Loucy (cell line): ENCODE data around the gene UPP1.

ENCODE experiments used
- H2AFZ ChIP-seq: fragments of 200-600 bp; sonication (generic); 2 replicates; pipeline ENCODE4 v1.6.0; 2016; ENCODE audit warnings: antibody characterized with exemption, mild to moderate bottlenecking, low read length, moderate library complexity
- H3F3A ChIP-seq: fragments of 200-600 bp; 2 replicates; pipeline ENCODE4 v1.6.0; 2016; ENCODE audit warnings: antibody characterized with exemption, low read depth, mild to moderate bottlenecking
- H3K27me3 ChIP-seq: fragments of 200-600 bp; sonication (generic); 2 replicates; pipeline ENCODE4 v1.6.1; 2014; ENCODE audit warnings: low read length, mild to moderate bottlenecking; ENCODE audit not compliant: insufficient read depth, poor library complexity, severe bottlenecking
- H3K36me3 ChIP-seq: fragments of 200-600 bp; sonication (generic); 2 replicates; pipeline ENCODE4 v1.6.1; 2016; ENCODE audit warnings: low read length; ENCODE audit not compliant: insufficient read depth
- H3K4me1 ChIP-seq: fragments of 200-600 bp; sonication (generic); 2 replicates; pipeline ENCODE4 v1.5.1; 2014; ENCODE audit warnings: low read length, mild to moderate bottlenecking; ENCODE audit not compliant: insufficient read depth, poor library complexity, severe bottlenecking
- H3K4me2 ChIP-seq: fragments of 200-600 bp; sonication (generic); 2 replicates; pipeline ENCODE4 v1.6.0; 2014; ENCODE audit warnings: antibody characterized with exemption, low read length, low read depth, mild to moderate bottlenecking; ENCODE audit not compliant: poor library complexity, severe bottlenecking
- H3K4me3 ChIP-seq: fragments of 200-600 bp; sonication (generic); 2 replicates; pipeline ENCODE4 v1.5.1; 2014; ENCODE audit warnings: low read length, mild to moderate bottlenecking, mixed read lengths; ENCODE audit not compliant: poor library complexity, severe bottlenecking
- H3K79me2 ChIP-seq: fragments of 200-600 bp; sonication (generic); 2 replicates; pipeline ENCODE4 v1.6.1; 2014; ENCODE audit warnings: low read length; ENCODE audit not compliant: insufficient read depth
- H3K9ac ChIP-seq: fragments of 200-600 bp; sonication (generic); 2 replicates; pipeline ENCODE4 v1.6.0; 2014; ENCODE audit warnings: mild to moderate bottlenecking, low read depth, low read length, moderate library complexity; ENCODE audit not compliant: poor library complexity, severe bottlenecking
- H3K9me2 ChIP-seq: fragments of 200-600 bp; sonication (generic); replicated peaks from 2 replicates; pipeline ENCODE4 v1.6.1; 2016; ENCODE audit warnings: low read depth, low read length, mixed read lengths
- H3K9me3 ChIP-seq: fragments of 200-600 bp; sonication (generic); 2 replicates; pipeline ENCODE4 v1.6.1; 2014; ENCODE audit warnings: mild to moderate bottlenecking, antibody characterized with exemption, low read length, low read depth; ENCODE audit not compliant: insufficient read depth
- H4K20me1 ChIP-seq: fragments of 200-600 bp; sonication (generic); 2 replicates; pipeline ENCODE4 v1.6.0; 2014; ENCODE audit warnings: antibody characterized with exemption, low read length, mild to moderate bottlenecking; ENCODE audit not compliant: insufficient read depth, poor library complexity, severe bottlenecking
- CTCF ChIP-seq: fragments of 200-600 bp; sonication (generic); conservative IDR thresholded peaks from 2 replicates; pipeline ENCODE4 v1.5.1; 2014; ENCODE audit warnings: mild to moderate bottlenecking, antibody characterized with exemption, low read length
- EZH2phosphoT487 ChIP-seq: fragments of 200-600 bp; IDR thresholded peaks from 2 replicates; pipeline ENCODE4 v1.6.1; 2018; ENCODE audit warnings: antibody characterized with exemption, mild to moderate bottlenecking, moderate library complexity, borderline replicate concordance

The UPP1 gene

GRCh38 chr7:48096273-48096672 lies 7.2 kb downstream of the UPP1 start:
- Histone ChIP-seq H3K36me3 (no peaks in the 10 kb centered on the region), H3K4me3 (no peak overlapping the region), H3K9me3 (no peaks in the 10 kb centered on the region), H3K9me2 (no peaks in the 10 kb centered on the region), H4K20me1 (no peaks in the 10 kb centered on the region), H3K4me1 (no peaks in the 10 kb centered on the region), H3K79me2 (no peaks in the 10 kb centered on the region), H3F3A (no peaks in the 10 kb centered on the region), H3K4me2 (no peak overlapping the region), H3K27me3 (no peaks in the 10 kb centered on the region), H2AFZ (no peak overlapping the region), H3K9ac (no peak overlapping the region)
- no peak for TF ChIP-seq CTCF
- no peak for TF ChIP-seq EZH2phosphoT487

- Histone ChIP-seq H3F3A (no peaks in the 10 kb centered on the region), H3K79me2 (no peaks in the 10 kb centered on the region), H3K4me3 (no peak overlapping the region), H3K4me1 (no peaks in the 10 kb centered on the region), H3K4me2 (no peak overlapping the region), H2AFZ (no peak overlapping the region), H3K9me2 (no peaks in the 10 kb centered on the region), H3K27me3 (no peaks in the 10 kb centered on the region), H4K20me1 (no peaks in the 10 kb centered on the region), H3K36me3 (no peaks in the 10 kb centered on the region), H3K9ac (no peak overlapping the region), H3K9me3 (no peaks in the 10 kb centered on the region; the same call in 1 of the 2 replicates)
- TF ChIP-seq EZH2phosphoT487 = no peak
- TF ChIP-seq CTCF = no peak
These were observed 8.6 kb downstream of the UPP1 start for GRCh38 chr7:48097521-48098231.

- Histone ChIP-seq H3K36me3 (no peaks in the 10 kb centered on the region), H3K9me2 (no peaks in the 10 kb centered on the region), H3K27me3 (no peaks in the 10 kb centered on the region), H3K4me1 (no peaks in the 10 kb centered on the region), H3K9ac (no peak overlapping the region), H3K4me3 (no peak overlapping the region), H4K20me1 (no peaks in the 10 kb centered on the region), H3K9me3 (no peaks in the 10 kb centered on the region; the same call in 1 of the 2 replicates), H3K4me2 (no peak overlapping the region), H3F3A (no peaks in the 10 kb centered on the region), H2AFZ (no peak overlapping the region), H3K79me2 (no peaks in the 10 kb centered on the region)
- TF ChIP-seq EZH2phosphoT487 = no peak
- TF ChIP-seq CTCF = no peak
These were observed 9.8 kb downstream of the UPP1 start for GRCh38 chr7:48098846-48099245.
